ENCODE measurements around the gene MRPL54. TPM values are rescaled to one million over a fixed set of nuclear protein-coding genes. Genes with fewer than 3 reads are reported as not detected.
"Not testable (repeated sequence)": the region's sequence is repeated elsewhere in the genome, so short reads cannot be mapped to it uniquely, and the experiment has no call there.

The MRPL54 gene
- polyA plus RNA-seq, 2 of the 4 experiments (the other 2 are of a cell fraction): 30.8 to 47.5 TPM

DNA sequence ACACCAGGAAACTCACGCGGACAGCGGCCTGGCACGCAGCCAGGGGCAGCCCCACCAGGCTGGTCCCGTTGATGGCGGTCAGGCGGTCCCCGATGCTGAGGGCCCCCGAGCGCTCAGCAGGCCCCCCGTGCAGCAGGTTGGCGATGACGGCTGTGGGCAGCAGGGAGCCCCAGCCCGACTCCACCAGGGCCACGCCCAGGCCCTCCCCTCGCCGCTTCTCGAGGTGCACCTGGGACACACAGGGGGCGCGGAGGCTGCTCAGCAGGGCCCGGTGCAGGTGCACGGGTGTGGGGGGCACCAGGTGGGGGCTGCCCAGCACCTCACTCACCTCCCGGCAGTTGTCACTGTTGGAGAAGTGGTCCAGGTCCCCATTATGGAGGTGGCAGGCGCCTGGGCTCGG, 10.0 kb upstream of the MRPL54 start:
- ChIA-PET POLR2A (no interaction called here), CTCF (interaction anchor here (0.9 to 1.4 kb wide), 3 partner anchors 9 to 98 kb away, joined by 3 to 6 read pairs (median 3); partner anchors contain the start of genes APBA3 and MRPL54)
- Histone ChIP-seq H3K4me3 (no peak overlapping the region), H3K4me2 (no peak overlapping the region), H3K27ac (no peak overlapping the region), H3K9me3 (no peaks in the 10 kb centered on the region), H3K4me1 (no peaks in the 10 kb centered on the region)
- WGBS (ENCODE audit: missing lambda C conversion rate): 90% methylated on average over 2 of the region's 25 CpGs
- TF ChIP-seq PHF8 (IDR thresholded peaks at IDR 0.05; ENCODE audit: borderline replicate concordance, low read depth): no peak
- TF ChIP-seq KDM1A (IDR thresholded peaks at IDR 0.05; ENCODE audit: low read depth): no peak
- TF ChIP-seq PBX3 (IDR thresholded peaks at IDR 0.05): no peak
- no peak for TF ChIP-seq HDAC2 (IDR thresholded peaks at IDR 0.05)
- no peak for TF ChIP-seq RFX5 (IDR thresholded peaks at IDR 0.05)
- no peak for TF ChIP-seq CTCF (IDR thresholded peaks at IDR 0.05)
- no peak for TF ChIP-seq EHMT2 (IDR thresholded peaks at IDR 0.05; ENCODE audit: low read depth)
- TF ChIP-seq, protein P1, sequence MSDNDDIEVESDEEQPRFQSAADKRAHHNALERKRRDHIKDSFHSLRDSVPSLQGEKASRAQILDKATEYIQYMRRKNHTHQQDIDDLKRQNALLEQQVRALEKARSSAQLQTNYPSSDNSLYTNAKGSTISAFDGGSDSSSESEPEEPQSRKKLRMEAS (IDR thresholded peaks at IDR 0.05): no peak
- TF ChIP-seq JUNB (IDR thresholded peaks at IDR 0.05): no peak
- TF ChIP-seq SREBF2 (IDR thresholded peaks at IDR 0.05): no peak
- TF ChIP-seq KDM5A (IDR thresholded peaks at IDR 0.05): no peak
- no peak for DNase-seq (ENCODE audit: low read depth in 1 of 2, low spot score in 1 of 2)
- no peak for ATAC-seq
- FAIRE-seq: no peak

DNA sequence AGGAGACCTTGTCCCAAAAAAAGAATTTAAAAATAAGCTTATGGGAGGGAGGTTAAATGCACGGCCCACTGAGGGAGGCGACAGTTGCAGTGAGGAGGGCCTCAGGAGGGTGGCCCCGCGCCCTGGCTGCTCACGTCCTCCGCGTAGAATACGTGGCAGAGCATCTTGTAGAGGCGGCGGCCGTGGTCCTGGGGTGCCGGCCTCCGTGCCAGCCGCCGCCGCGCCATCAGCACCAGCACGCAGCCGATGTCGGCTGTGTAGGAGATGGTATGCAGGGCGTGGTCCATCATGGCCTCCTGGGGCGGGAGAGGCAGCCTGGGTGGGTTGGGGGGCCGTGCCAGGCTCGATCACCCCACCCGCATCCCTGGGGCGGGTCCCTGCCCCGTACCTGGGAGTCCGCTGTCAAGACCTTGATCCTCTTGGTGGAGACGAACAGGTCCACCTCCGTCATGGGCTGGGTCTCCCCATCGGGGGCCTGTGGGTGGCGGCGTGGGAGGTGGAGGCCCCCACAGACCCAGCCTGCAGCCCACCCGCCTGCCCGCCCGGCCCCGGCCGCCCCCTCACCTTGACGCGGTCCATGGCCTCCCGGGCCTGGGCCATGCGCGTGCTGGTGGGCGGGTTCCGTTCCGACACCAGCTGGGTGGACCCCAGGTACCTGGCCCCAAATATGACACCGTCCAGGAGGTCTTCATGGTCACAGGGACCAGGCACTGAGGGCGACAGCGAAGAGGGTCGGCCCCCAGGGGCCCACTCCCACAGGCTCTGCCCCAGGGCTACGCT, 8.7 kb upstream of the MRPL54 start:
- no peak for ATAC-seq
- H3K9me3 ChIP-seq: no peaks in the 10 kb centered on the region
- no peak overlapping the region for H3K27ac ChIP-seq
- ChIA-PET CTCF (interaction anchor here (1.2 to 1.4 kb wide), 2 partner anchors 8 to 42 kb away, joined by 3 to 6 read pairs; partner anchors contain the start of genes APBA3 and MRPL54), POLR2A (no interaction called here)
- H3K4me3 ChIP-seq: no peak overlapping the region
- 89% methylated on average over 25 of the region's 51 CpGs for whole genome bisulfite sequencing (ENCODE audit: missing lambda C conversion rate)
- H3K4me2 ChIP-seq: no peak overlapping the region
- H3K4me1 ChIP-seq: no peaks in the 10 kb centered on the region
- TF ChIP-seq JUN (IDR thresholded peaks at IDR 0.05): no peak
- TF ChIP-seq REST (IDR thresholded peaks at IDR 0.05): no peak
- TF ChIP-seq TP53 (CRISPR knock-in tag; IDR thresholded peaks at IDR 0.05): no peak
- TF ChIP-seq, protein P2, sequence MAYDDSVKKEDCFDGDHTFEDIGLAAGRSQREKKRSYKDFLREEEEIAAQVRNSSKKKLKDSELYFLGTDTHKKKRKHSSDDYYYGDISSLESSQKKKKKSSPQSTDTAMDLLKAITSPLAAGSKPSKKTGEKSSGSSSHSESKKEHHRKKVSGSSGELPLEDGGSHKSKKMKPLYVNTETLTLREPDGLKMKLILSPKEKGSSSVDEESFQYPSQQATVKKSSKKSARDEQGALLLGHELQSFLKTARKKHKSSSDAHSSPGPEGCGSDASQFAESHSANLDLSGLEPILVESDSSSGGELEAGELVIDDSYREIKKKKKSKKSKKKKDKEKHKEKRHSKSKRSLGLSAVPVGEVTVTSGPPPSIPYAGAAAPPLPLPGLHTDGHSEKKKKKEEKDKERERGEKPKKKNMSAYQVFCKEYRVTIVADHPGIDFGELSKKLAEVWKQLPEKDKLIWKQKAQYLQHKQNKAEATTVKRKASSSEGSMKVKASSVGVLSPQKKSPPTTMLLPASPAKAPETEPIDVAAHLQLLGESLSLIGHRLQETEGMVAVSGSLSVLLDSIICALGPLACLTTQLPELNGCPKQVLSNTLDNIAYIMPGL (CRISPR knock-in tag; IDR thresholded peaks at IDR 0.05; ENCODE audit: borderline replicate concordance): no peak
- TF ChIP-seq, protein P3, sequence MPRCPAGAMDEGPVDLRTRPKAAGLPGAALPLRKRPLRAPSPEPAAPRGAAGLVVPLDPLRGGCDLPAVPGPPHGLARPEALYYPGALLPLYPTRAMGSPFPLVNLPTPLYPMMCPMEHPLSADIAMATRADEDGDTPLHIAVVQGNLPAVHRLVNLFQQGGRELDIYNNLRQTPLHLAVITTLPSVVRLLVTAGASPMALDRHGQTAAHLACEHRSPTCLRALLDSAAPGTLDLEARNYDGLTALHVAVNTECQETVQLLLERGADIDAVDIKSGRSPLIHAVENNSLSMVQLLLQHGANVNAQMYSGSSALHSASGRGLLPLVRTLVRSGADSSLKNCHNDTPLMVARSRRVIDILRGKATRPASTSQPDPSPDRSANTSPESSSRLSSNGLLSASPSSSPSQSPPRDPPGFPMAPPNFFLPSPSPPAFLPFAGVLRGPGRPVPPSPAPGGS (IDR thresholded peaks at IDR 0.05): no peak
- no peak for TF ChIP-seq NPAS2 (CRISPR knock-in tag; IDR thresholded peaks at IDR 0.05; ENCODE audit: borderline replicate concordance)
- TF ChIP-seq FOSB (CRISPR knock-in tag; IDR thresholded peaks at IDR 0.05): no peak
- TF ChIP-seq EHF (CRISPR knock-in tag; IDR thresholded peaks at IDR 0.05): no peak
- TF ChIP-seq JUNB (IDR thresholded peaks at IDR 0.05): no peak
- no peak for TF ChIP-seq POLR2AphosphoS2 (conservative IDR thresholded peaks at IDR 0.05; ENCODE audit: low read length)
- no peak for DNase-seq (ENCODE audit: low read depth in 1 of 2, low spot score in 1 of 2)
- FAIRE-seq: no peak

DNA sequence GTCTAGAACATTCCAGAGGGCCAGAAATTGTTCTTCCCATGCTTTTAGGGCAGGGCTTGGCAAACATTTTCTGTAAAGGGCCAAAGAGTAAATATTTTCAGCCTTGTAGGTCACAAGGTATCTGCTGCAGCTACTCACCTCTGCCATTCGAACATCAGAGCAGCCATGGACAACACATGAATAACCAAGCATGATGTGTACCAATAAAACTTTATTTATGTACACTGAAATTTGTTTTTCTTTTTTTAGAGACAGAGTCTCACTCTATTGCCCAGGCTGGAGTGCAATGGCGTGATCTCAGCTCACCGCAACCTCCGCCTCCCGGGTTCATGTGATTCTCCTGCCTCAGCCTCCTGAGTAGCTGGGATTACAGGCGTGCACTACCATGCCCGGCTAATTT, 4.8 kb upstream of the MRPL54 start:
- H3K9me3 ChIP-seq; H3K27ac ChIP-seq; H3K4me1 ChIP-seq; DNase-seq (ENCODE audit: low read depth in 1 of 2, low spot score in 1 of 2); H3K4me3 ChIP-seq; ATAC-seq; CTCF ChIA-PET; POLR2A ChIA-PET; FAIRE-seq; H3K4me2 ChIP-seq: not testable (repeated sequence)
- 94% methylated on average over 7 of the region's 7 CpGs for WGBS (ENCODE audit: missing lambda C conversion rate)

GRCh38 chr19:3758297-3758696, 4.2 kb upstream of the MRPL54 start:
- H3K27ac ChIP-seq; H3K4me3 ChIP-seq; DNase-seq (ENCODE audit: low read depth in 1 of 2, low spot score in 1 of 2); FAIRE-seq; H3K9me3 ChIP-seq; ATAC-seq; H3K4me2 ChIP-seq; POLR2A ChIA-PET; H3K4me1 ChIP-seq; CTCF ChIA-PET: not testable (repeated sequence)
- 90% methylated on average over 13 of the region's 13 CpGs for WGBS (ENCODE audit: missing lambda C conversion rate)

Measured in A549 (cell line).